Smooth muscle cell (in vitro differentiated cells): Measurements from ENCODE around the gene WWC1. TPM values are rescaled to one million over a fixed set of nuclear protein-coding genes. Genes with fewer than 3 reads are reported as not detected.
"Not testable (repeated sequence)": the region's sequence is repeated elsewhere in the genome, so short reads cannot be mapped to it uniquely, and the experiment has no call there.

Experiments used
- DNase-seq: peaks from one replicate; lab custom pipeline; 2025; ENCODE audit not compliant: unreplicated experiment; lab: John Stamatoyannopoulos, UW
- H2AFZ ChIP-seq: fragments of 200-600 bp; sonication (generic); 2 replicates; pipeline ENCODE4 v1.6.0; 2016; ENCODE audit warnings: antibody characterized with exemption, low read depth, mild to moderate bottlenecking
- H3F3A ChIP-seq: fragments of 200-600 bp; sonication (generic); 2 replicates; pipeline ENCODE4 v1.6.0; 2017; ENCODE audit warnings: antibody characterized with exemption, low read depth
- H3K27ac ChIP-seq: fragments of 200-600 bp; sonication (generic); 2 replicates; pipeline ENCODE4 v1.5.1; 2016; ENCODE audit warnings: low read depth, mild to moderate bottlenecking
- H3K27me3 ChIP-seq: fragments of 200-600 bp; sonication (generic); 2 replicates; pipeline ENCODE4 v1.6.1; 2016; ENCODE audit warnings: low read depth, mild to moderate bottlenecking
- H3K36me3 ChIP-seq: fragments of 200-600 bp; sonication (generic); 2 replicates; pipeline ENCODE4 v1.5.1; 2016; ENCODE audit warnings: low read depth
- H3K4me1 ChIP-seq: fragments of 200-600 bp; sonication (generic); 2 replicates; pipeline ENCODE4 v1.5.1; 2016; ENCODE audit warnings: low read depth
- H3K4me2 ChIP-seq: fragments of 200-600 bp; sonication (generic); 2 replicates; pipeline ENCODE4 v1.6.0; 2016; ENCODE audit warnings: mild to moderate bottlenecking
- H3K4me3 ChIP-seq: fragments of 200-600 bp; sonication (generic); 2 replicates; pipeline ENCODE4 v1.5.1; 2016; ENCODE audit warnings: mild to moderate bottlenecking
- H3K79me2 ChIP-seq: fragments of 200-600 bp; sonication (generic); 2 replicates; pipeline ENCODE4 v1.6.0; 2016; ENCODE audit warnings: low read depth, mild to moderate bottlenecking
- H3K9ac ChIP-seq: fragments of 200-600 bp; sonication (generic); 2 replicates; pipeline ENCODE4 v1.6.0; 2016; ENCODE audit warnings: low read depth
- H3K9me3 ChIP-seq: fragments of 200-600 bp; sonication (generic); replicated peaks from 2 replicates; pipeline ENCODE4 v1.5.1; 2016; ENCODE audit warnings: low read depth
- H4K20me1 ChIP-seq: fragments of 200-600 bp; sonication (generic); 2 replicates; pipeline ENCODE4 v1.6.0; 2016; ENCODE audit warnings: low read depth
- WGBS: methylation state at CpG from one replicate; pipeline ENCODE4 v1.1.7; 2016; ENCODE audit warnings: low lambda C conversion rate; 5-methylcytosine and 5-hydroxymethylcytosine counted together
- polyA plus RNA-seq: library from polyadenylated mRNA; unstranded; fragments of >200 nt; fragmentation: Nextera tagmentation; extraction: Ambion mirVana; gene quantifications from 2 replicates; pipeline ENCODE4 v1.2.1, GENCODE V29; 2016
- total RNA-seq: library from RNA; depleted of rRNA; stranded (reverse); fragments of >200 nt; gene quantifications from 2 replicates; pipeline ENCODE4 v1.2.3, GENCODE V29; 2014
- TF ChIP-seq, protein P1 (sequence below): fragments of 200-600 bp; sonication (generic); IDR thresholded peaks from 2 replicates; pipeline ENCODE4 v1.5.1; 2017; ENCODE audit warnings: borderline replicate concordance, mild to moderate bottlenecking, antibody characterized with exemption; ENCODE audit not compliant: insufficient read depth, poor library complexity, severe bottlenecking

The WWC1 gene
- total and polyA plus RNA-seq, 2 experiments from 2014 or later, result 3.7 to 7.5 TPM

GRCh38 chr5:168307022-168307421 lies 15.6 kb downstream of the WWC1 start:
- no peak overlapping the region for H3K4me3 ChIP-seq
- no peak overlapping the region for H2AFZ ChIP-seq
- no peak overlapping the region for H3K4me2 ChIP-seq
- H3K36me3 ChIP-seq, result no peaks in the 10 kb centered on the region
- H3K79me2 ChIP-seq, result peaks cover 5% of the 10 kb centered on the region
- no peaks in the 10 kb centered on the region for H3K4me1 ChIP-seq
- H3K27ac ChIP-seq, result no peak overlapping the region
- H3K9me3 ChIP-seq, result no peaks in the 10 kb centered on the region
- TF ChIP-seq, protein P1, sequence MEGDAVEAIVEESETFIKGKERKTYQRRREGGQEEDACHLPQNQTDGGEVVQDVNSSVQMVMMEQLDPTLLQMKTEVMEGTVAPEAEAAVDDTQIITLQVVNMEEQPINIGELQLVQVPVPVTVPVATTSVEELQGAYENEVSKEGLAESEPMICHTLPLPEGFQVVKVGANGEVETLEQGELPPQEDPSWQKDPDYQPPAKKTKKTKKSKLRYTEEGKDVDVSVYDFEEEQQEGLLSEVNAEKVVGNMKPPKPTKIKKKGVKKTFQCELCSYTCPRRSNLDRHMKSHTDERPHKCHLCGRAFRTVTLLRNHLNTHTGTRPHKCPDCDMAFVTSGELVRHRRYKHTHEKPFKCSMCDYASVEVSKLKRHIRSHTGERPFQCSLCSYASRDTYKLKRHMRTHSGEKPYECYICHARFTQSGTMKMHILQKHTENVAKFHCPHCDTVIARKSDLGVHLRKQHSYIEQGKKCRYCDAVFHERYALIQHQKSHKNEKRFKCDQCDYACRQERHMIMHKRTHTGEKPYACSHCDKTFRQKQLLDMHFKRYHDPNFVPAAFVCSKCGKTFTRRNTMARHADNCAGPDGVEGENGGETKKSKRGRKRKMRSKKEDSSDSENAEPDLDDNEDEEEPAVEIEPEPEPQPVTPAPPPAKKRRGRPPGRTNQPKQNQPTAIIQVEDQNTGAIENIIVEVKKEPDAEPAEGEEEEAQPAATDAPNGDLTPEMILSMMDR, result no peak
- H3F3A ChIP-seq, result no peaks in the 10 kb centered on the region
- H4K20me1 ChIP-seq, result no peaks in the 10 kb centered on the region
- no peaks in the 10 kb centered on the region for H3K27me3 ChIP-seq
- no peak overlapping the region for H3K9ac ChIP-seq
- WGBS, result 92% methylated on average over 6 of the region's 6 CpGs
- no peak for DNase-seq

DNA sequence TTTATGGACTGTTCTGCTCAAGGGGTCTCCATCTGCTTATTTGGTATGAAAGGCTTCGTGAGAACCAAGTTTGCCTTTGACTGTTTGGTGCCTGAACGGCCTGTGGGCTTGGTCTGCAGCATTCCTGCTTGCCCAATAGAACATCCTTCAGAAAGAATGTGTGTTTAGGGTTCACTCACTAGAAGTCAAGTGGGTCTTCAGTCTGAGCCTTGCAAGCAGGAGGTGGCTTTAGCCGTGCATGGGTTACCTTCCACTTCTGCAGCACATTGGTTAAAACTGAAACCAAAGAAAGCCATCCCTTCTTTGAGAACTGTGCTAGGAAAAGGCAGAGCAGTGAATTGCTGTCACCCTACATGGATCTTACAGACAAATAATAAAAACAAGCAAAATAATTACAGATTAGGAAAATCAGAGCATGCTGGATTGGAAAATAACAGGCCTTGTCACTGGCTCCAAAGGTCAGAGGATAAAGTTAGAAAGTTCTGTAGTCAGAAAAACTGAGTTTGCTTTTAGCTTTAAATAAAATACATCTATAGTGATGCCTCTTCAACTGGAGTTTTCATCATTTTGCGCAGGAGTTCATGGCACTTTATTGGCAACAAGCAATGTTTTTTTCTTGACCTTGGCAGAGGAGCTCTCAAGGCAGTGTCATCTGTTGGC lies 16.6 kb downstream of the WWC1 start:
- Histone ChIP-seq H3K27me3 (no peaks in the 10 kb centered on the region), H3K4me3 (no peak overlapping the region), H4K20me1 (no peaks in the 10 kb centered on the region), H3K9me3 (no peaks in the 10 kb centered on the region), H3K36me3 (no peaks in the 10 kb centered on the region), H3F3A (no peaks in the 10 kb centered on the region), H2AFZ (no peak overlapping the region), H3K4me2 (no peak overlapping the region), H3K27ac (no peak overlapping the region), H3K4me1 (no peaks in the 10 kb centered on the region), H3K79me2 (peaks cover 5% of the 10 kb centered on the region), H3K9ac (no peak overlapping the region)
- no peak for DNase-seq
- TF ChIP-seq, protein P1, result no peak
- 85% methylated on average over 4 of the region's 4 CpGs for WGBS

DNA sequence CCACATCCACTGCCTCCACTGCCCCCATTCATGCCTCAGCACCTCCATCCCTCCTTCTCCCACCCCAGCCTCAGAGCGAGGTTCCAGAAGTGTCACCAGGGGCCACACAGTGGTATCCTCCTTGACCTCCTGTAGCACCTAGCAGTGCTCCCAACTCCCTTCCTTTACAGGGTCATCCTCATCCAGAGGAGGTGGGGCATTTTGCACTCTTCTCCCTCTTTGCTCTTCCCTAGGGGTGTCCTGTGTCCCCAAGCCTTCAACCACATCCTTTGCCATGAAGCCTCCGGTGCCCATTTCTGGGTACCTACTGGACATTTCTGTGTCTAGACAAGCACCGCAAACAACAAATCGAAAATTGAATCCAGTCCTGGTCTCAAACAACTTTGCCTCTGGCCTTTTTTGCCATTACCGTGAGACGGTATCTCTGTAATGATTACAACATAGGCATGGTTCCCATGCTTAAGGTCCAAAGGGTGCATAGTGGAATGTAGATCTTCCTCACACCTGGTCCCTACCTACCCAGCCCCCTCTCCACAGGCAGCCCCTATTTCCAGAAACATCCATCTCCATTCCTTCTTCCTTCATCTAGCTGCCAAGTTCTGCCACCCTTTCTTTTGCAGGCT lies 17.6 kb downstream of the WWC1 start:
- WGBS, result 85% methylated on average over 6 of the region's 6 CpGs
- H4K20me1 ChIP-seq, result no peaks in the 10 kb centered on the region
- no peak overlapping the region for H3K27ac ChIP-seq

DNA sequence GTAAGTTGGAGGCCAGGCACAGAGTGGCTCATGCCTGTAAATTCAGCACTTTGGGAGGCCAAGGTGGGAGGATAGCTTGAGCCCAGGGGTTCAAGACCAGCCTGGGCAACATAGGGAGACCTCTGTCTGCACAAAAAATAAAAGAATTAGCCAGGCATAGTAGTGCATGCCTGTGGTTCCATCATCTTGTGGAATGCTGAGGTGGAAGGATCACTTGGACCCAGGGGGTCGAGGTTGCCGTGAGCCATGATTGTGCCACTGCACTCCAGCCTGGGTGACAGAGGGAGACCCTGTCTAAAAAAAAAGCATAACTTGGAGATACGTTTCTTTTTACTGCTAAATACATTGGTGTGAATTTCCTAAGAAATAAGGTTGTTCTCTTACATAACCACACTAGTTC lies 19.1 kb downstream of the WWC1 start:
- H3F3A ChIP-seq, H3K4me2 ChIP-seq, H3K9ac ChIP-seq, H3K36me3 ChIP-seq, H3K27ac ChIP-seq, H3K79me2 ChIP-seq, H3K4me1 ChIP-seq, H3K9me3 ChIP-seq, DNase-seq, H4K20me1 ChIP-seq, H3K4me3 ChIP-seq, H3K27me3 ChIP-seq, H2AFZ ChIP-seq: not testable (repeated sequence)
- 78% methylated on average over 3 of the region's 3 CpGs for WGBS

More for the DNA sequence above, 17.6 kb downstream of the WWC1 start:
- Histone ChIP-seq H3K4me3 (no peak overlapping the region), H3K79me2 (peaks cover 5% of the 10 kb centered on the region), H2AFZ (no peak overlapping the region), H3K9ac (no peak overlapping the region), H3K9me3 (no peaks in the 10 kb centered on the region), H3F3A (peaks cover 5% of the 10 kb centered on the region), H3K36me3 (no peaks in the 10 kb centered on the region), H3K4me2 (no peak overlapping the region), H3K4me1 (no peaks in the 10 kb centered on the region), H3K27me3 (no peaks in the 10 kb centered on the region)
- TF ChIP-seq, protein P1, result no peak
- DNase-seq, result no peak
